H1 (cell line): ENCODE data around the gene ZIC1. TPM values are rescaled to one million over a fixed set of nuclear protein-coding genes. Genes with fewer than 3 reads are reported as not detected.

Experiments
- CTCF ChIA-PET: fragments of 300-600 bp; sonication (Branson Sonifier 250); formaldehyde crosslinking; loops from one replicate; lab custom pipeline; 2021; ENCODE audit not compliant: partially characterized antibody; lab: Charles Lee
- POLR2A ChIA-PET: fragments of 300-600 bp; sonication (Branson Sonifier 250); formaldehyde crosslinking; loops from one replicate; lab custom pipeline; 2021; ENCODE audit warnings: inconsistent platforms; ENCODE audit not compliant: partially characterized antibody; lab: Charles Lee
- DNase-seq, 2 experiments: peaks; one replicate each; pipeline versions ENCODE4 v3.0.0 to v3.0.0-alpha.2; 2010 to 2022; ENCODE audit warnings: low spot score in 2 of 2, low read depth in 1 of 2, mixed read lengths in 1 of 2
- FAIRE-seq: peaks from 2 replicates; lab custom pipeline; 2011; peaks lifted over from hg19 to GRCh38; lab: Jason Lieb, UNC
- H2AFZ ChIP-seq: 2 replicates; pipeline ENCODE4 v1.8.1; 2012; ENCODE audit warnings: low read length, inconsistent platforms
- H2AK5ac ChIP-seq: 2 replicates; pipeline ENCODE4 v1.6.1; 2013; ENCODE audit warnings: low read depth, low read length
- H2BK120ac ChIP-seq: replicated peaks from 2 replicates; pipeline ENCODE3; 2013; ENCODE audit warnings: low read depth, low read length, inconsistent platforms
- H2BK12ac ChIP-seq: 2 replicates; pipeline ENCODE4 v1.6.1; 2013; ENCODE audit warnings: low read depth, low read length
- H2BK15ac ChIP-seq: 2 replicates; pipeline ENCODE4 v1.6.1; 2013; ENCODE audit warnings: low read length
- H2BK20ac ChIP-seq: 2 replicates; pipeline ENCODE4 v1.6.1; 2013; ENCODE audit warnings: low read length
- H2BK5ac ChIP-seq: 2 replicates; pipeline ENCODE4 v1.6.1; 2013; ENCODE audit warnings: low read depth, low read length
- H3K14ac ChIP-seq: 2 replicates; pipeline ENCODE4 v1.6.1; 2013; ENCODE audit warnings: inconsistent platforms; ENCODE audit not compliant: insufficient read length
- H3K18ac ChIP-seq: 2 replicates; pipeline ENCODE4 v1.6.1; 2013; ENCODE audit warnings: low read length; ENCODE audit errors: extremely low read depth
- H3K23ac ChIP-seq: 2 replicates; pipeline ENCODE4 v1.6.1; 2013; ENCODE audit warnings: inconsistent platforms; ENCODE audit not compliant: insufficient read length
- H3K23me2 ChIP-seq: 2 replicates; pipeline ENCODE4 v1.6.1; 2013; ENCODE audit warnings: low read depth, low read length
- H3K27ac ChIP-seq: 2 replicates; pipeline ENCODE4 v1.6.1; 2011; ENCODE audit warnings: low read depth, low read length, inconsistent platforms
- H3K27me3 ChIP-seq, 4 experiments: replicated peaks in 1 of 4; 1 replicate in 1 of 4; 2 replicates in 3 of 4; pipeline versions ENCODE4 v1.6.1 to v1.8.1; 2011 to 2013; ENCODE audit warnings: low read length in 3 of 4, mild to moderate bottlenecking in 3 of 4, inconsistent platforms in 2 of 4, mixed read lengths in 2 of 4, moderate library complexity in 1 of 4; ENCODE audit not compliant: control insufficient read depth in 3 of 4, insufficient read depth in 3 of 4; ENCODE audit errors: extremely low read depth in 1 of 4
- H3K36me3 ChIP-seq, 4 experiments: 2 replicates each; pipeline versions ENCODE4 v1.6.1 to v1.8.1; 2011 to 2013; ENCODE audit warnings: mild to moderate bottlenecking in 4 of 4, low read length in 3 of 4, moderate library complexity in 2 of 4, control low read depth in 1 of 4, inconsistent platforms in 1 of 4; ENCODE audit not compliant: insufficient read depth in 4 of 4, control insufficient read depth in 2 of 4
- H3K4ac ChIP-seq: replicated peaks from 2 replicates; pipeline ENCODE3; 2013; ENCODE audit warnings: low read length, low read depth, mixed read lengths, inconsistent platforms; ENCODE audit not compliant: insufficient read length
- H3K4me1 ChIP-seq, 4 experiments: replicated peaks in 1 of 4; 1 replicate in 1 of 4; 2 replicates in 3 of 4; pipeline versions ENCODE4 v1.6.1 to v1.8.1; 2011 to 2013; ENCODE audit warnings: low read length in 3 of 4, inconsistent platforms in 2 of 4, mixed read lengths in 1 of 4; ENCODE audit not compliant: insufficient read depth in 4 of 4, control insufficient read depth in 3 of 4
- H3K4me2 ChIP-seq, 2 experiments: 2 replicates each; pipeline versions ENCODE4 v1.6.1 to v1.8.1; 2011 to 2013; ENCODE audit warnings: low read depth in 2 of 2, low read length in 2 of 2, control low read depth in 1 of 2, inconsistent platforms in 1 of 2, mild to moderate bottlenecking in 1 of 2; ENCODE audit not compliant: insufficient read depth in 1 of 2
- H3K4me3 ChIP-seq, 4 experiments: fragments of 200-600, 300-600 bp in 1 of 4; sonication (generic), shearing (Covaris generic), sonication (Bioruptor Twin) in 1 of 4; 2 replicates each; pipeline versions ENCODE4 v1.5.1 to v1.8.1; 2011 to 2016; ENCODE audit warnings: low read length in 4 of 4, low read depth in 3 of 4, control low read depth in 2 of 4, inconsistent platforms in 2 of 4, mild to moderate bottlenecking in 2 of 4, mixed read lengths in 1 of 4, moderate library complexity in 1 of 4; ENCODE audit not compliant: insufficient read depth in 2 of 4; ENCODE audit errors: extremely low read depth in 1 of 4
- H3K56ac ChIP-seq: replicated peaks from 2 replicates; pipeline ENCODE3; 2013; ENCODE audit warnings: low read depth, mild to moderate bottlenecking, mixed read lengths, low read length, inconsistent platforms; ENCODE audit not compliant: insufficient read length
- H3K79me1 ChIP-seq: 2 replicates; pipeline ENCODE4 v1.6.1; 2013; ENCODE audit warnings: low read depth, low read length, control low read depth
- H3K79me2 ChIP-seq, 2 experiments: 2 replicates each; pipeline versions ENCODE4 v1.6.1 to v1.8.1; 2012 to 2013; ENCODE audit warnings: low read length in 2 of 2, mild to moderate bottlenecking in 2 of 2, inconsistent platforms in 1 of 2; ENCODE audit not compliant: insufficient read depth in 2 of 2, control insufficient read depth in 1 of 2
- H3K9ac ChIP-seq, 4 experiments: replicated peaks in 1 of 4; 1 replicate in 1 of 4; 2 replicates in 3 of 4; pipeline versions ENCODE4 v1.6.1 to v1.8.1; 2011 to 2013; ENCODE audit warnings: low read depth in 3 of 4, low read length in 3 of 4, control low read depth in 2 of 4, mild to moderate bottlenecking in 2 of 4, moderate library complexity in 2 of 4, inconsistent platforms in 1 of 4; ENCODE audit errors: extremely low read depth in 1 of 4
- H3K9me3 ChIP-seq, 2 experiments: 2 replicates each; pipeline versions ENCODE4 v1.6.1 to v1.8.1; 2012 to 2013; ENCODE audit warnings: mild to moderate bottlenecking in 2 of 2, moderate library complexity in 2 of 2, control low read depth in 1 of 2, inconsistent platforms in 1 of 2, low read depth in 1 of 2, low read length in 1 of 2, mixed read lengths in 1 of 2; ENCODE audit not compliant: insufficient read depth in 2 of 2
- H4K20me1 ChIP-seq, 2 experiments: replicated peaks in 1 of 2; 2 replicates each; pipeline versions ENCODE3 to v1.8.1; 2011 to 2013; ENCODE audit warnings: inconsistent platforms in 2 of 2, low read length in 2 of 2, mild to moderate bottlenecking in 1 of 2; ENCODE audit not compliant: insufficient read depth in 2 of 2, control insufficient read depth in 1 of 2
- H4K5ac ChIP-seq: 2 replicates; pipeline ENCODE4 v1.6.1; 2013; ENCODE audit warnings: low read length, low read depth, mixed read lengths, inconsistent platforms; ENCODE audit not compliant: insufficient read length
- H4K8ac ChIP-seq: 2 replicates; pipeline ENCODE4 v1.8.0; 2013; ENCODE audit warnings: mild to moderate bottlenecking, moderate library complexity, low read length, inconsistent platforms; ENCODE audit not compliant: insufficient read depth; ENCODE audit errors: extremely low read depth
- H4K91ac ChIP-seq: replicated peaks from 2 replicates; pipeline ENCODE3; 2013; ENCODE audit warnings: low read length, mixed read lengths, inconsistent platforms; ENCODE audit not compliant: insufficient read length
- E2F6 ChIP-seq: IDR thresholded peaks from 2 replicates; pipeline ENCODE4 v1.6.1; 2012; ENCODE audit warnings: inconsistent platforms
- RNF2 ChIP-seq: fragments of 200-900, 300-1000 bp; sonication (generic); IDR thresholded peaks from 2 replicates; pipeline ENCODE4 v1.7.1; 2016; ENCODE audit warnings: borderline replicate concordance, low read depth, mild to moderate bottlenecking, antibody characterized with exemption, low read length; ENCODE audit not compliant: poor library complexity, severe bottlenecking; ENCODE audit errors: missing control alignments
- whole genome bisulfite sequencing, 2 experiments: shearing (Covaris generic) in 1 of 2; methylation state at CpG; one replicate each; pipeline versions ENCODE4 v1.1.6 to v1.1.7; 2013 to 2015; ENCODE audit warnings: low lambda C conversion rate in 2 of 2, mixed read lengths in 2 of 2, inconsistent platforms in 1 of 2, low coverage in 1 of 2, missing lambda C conversion rate in 1 of 2; ENCODE audit not compliant: insufficient replicate concordance in 2 of 2, insufficient coverage in 1 of 2, insufficient read length in 1 of 2; ENCODE audit errors: extremely low coverage in 1 of 2, missing lambda C conversion rate in 1 of 2; 5-methylcytosine and 5-hydroxymethylcytosine counted together
- polyA plus RNA-seq, 7 experiments: library from polyadenylated mRNA; depleted of rRNA in 3 of 7; stranded (reverse) in 5 of 7; unstranded in 2 of 7; fragments of >200 nt in 5 of 7; fragments of 200-250 nt in 2 of 7; gene quantifications; 1 replicate in 5 of 7; 2 replicates in 1 of 7; 4 replicates in 1 of 7; pipeline versions ENCODE4 v1.2.1 to v1.2.3, GENCODE V29; 2011 to 2013; ENCODE audit warnings: missing spikeins in 2 of 7, mixed read lengths in 2 of 7
- total RNA-seq: library from RNA; stranded (reverse); fragmentation: NEBNext Ultra II Directional; extraction: Animal tissue kit (Norgen Biotek cat#: 25700); gene quantifications from 2 replicates; pipeline ENCODE4 v1.2.1, GENCODE V29; 2021

Gene ZIC1
- total and polyA plus RNA-seq, 2 of the 8 experiments (the other 6 are each of a cell fraction or from before 2014, with no cell fraction given) = 0.80 to 2.2 TPM

- Histone ChIP-seq H3K4me1 (peaks cover 10 to 42% (median 27%) of the 10 kb centered on the region in 4 experiments), H4K91ac (peak overlapping the region; percentile 10), H4K8ac (no peak overlapping the region), H2BK20ac (peak overlapping the region; percentile 23; the same call in 1 of the 2 replicates), H3K36me3 (no peaks in the 10 kb centered on the region), H3K4me2 (peak overlapping the region; percentile 7 to 56; a peak in 2 of 4 replicates), H3K79me2 (no peaks in the 10 kb centered on the region), H2AK5ac (0 out of 2 replicates have a peak overlapping the region, but pooled peaks have one; percentile 14), H3K27me3 (peaks cover 38 to 77% (median 60%) of the 10 kb centered on the region in 4 experiments), H3K9me3 (no peaks in the 10 kb centered on the region), H2BK5ac (no peak overlapping the region; the same call in 1 of the 2 replicates), H3K4me3 (no peak overlapping the region), H3K14ac (no peak overlapping the region), H2BK15ac (no peak overlapping the region), H3K56ac (no peak overlapping the region), H2BK120ac (no peak overlapping the region), H4K5ac (no peak overlapping the region), H3K27ac (no peak overlapping the region), H3K23ac (no peak overlapping the region), H4K20me1 (peaks cover 0 to 5% of the 10 kb centered on the region in 2 experiments), H3K23me2 (peaks cover 5% of the 10 kb centered on the region), H2AFZ (no peak overlapping the region), H3K4ac (peak overlapping the region; percentile 4), H3K18ac (no peak overlapping the region; the same call in 1 of the 2 replicates), H3K79me1 (no peaks in the 10 kb centered on the region), H2BK12ac (peak overlapping the region; percentile 1; the same call in 1 of the 2 replicates), H3K9ac (no peak overlapping the region)
- ChIA-PET CTCF (interaction anchor here (6.3 to 11.9 kb wide), 3 partner anchors 20 to 22 kb away, joined by 126 to 197 read pairs (median 162); partner anchors contain the start of gene ZIC4), POLR2A (interaction anchor here (1.1 kb wide), 1 partner anchor 14 kb away, joined by 3 read pairs; no protein-coding TSS in a partner anchor)
- TF ChIP-seq RNF2 = peak; percentile 75
- TF ChIP-seq E2F6 = no peak
- FAIRE-seq = no peak
- WGBS, 2 experiments = 25% methylated on average over 10 of the region's 10 CpGs; no CpG with 5 or more reads in 1 of the 2 experiments
- DNase-seq = no peak
Measured at GRCh38 chr3:147379651-147380050, 29.5 kb upstream of the ZIC1 start.
